OCI-LY1 (cell line): ENCODE results near the gene VOPP1.

ENCODE experiments used
- H2AFZ ChIP-seq: fragments of 200-600 bp; sonication (generic), shearing (Covaris generic); 2 replicates; pipeline ENCODE4 v1.6.0; 2014; ENCODE audit warnings: antibody characterized with exemption, mild to moderate bottlenecking, low read length
- H3F3A ChIP-seq: fragments of 200-600 bp; sonication (generic), shearing (Covaris generic); 2 replicates; pipeline ENCODE4 v1.6.0; 2014; ENCODE audit warnings: mild to moderate bottlenecking, antibody characterized with exemption, low read length, moderate library complexity; ENCODE audit not compliant: insufficient read depth
- H3K27ac ChIP-seq: fragments of 200-600 bp; sonication (generic); 2 replicates; pipeline ENCODE4 v1.5.1; 2014; ENCODE audit warnings: low read length, mixed run types, mild to moderate bottlenecking, low read depth; ENCODE audit not compliant: poor library complexity, severe bottlenecking
- H3K27me3 ChIP-seq: fragments of 200-600 bp; sonication (generic); 2 replicates; pipeline ENCODE4 v1.6.0; 2014; ENCODE audit warnings: antibody characterized with exemption, mild to moderate bottlenecking, low read length, moderate library complexity; ENCODE audit not compliant: insufficient read depth
- H3K36me3 ChIP-seq: fragments of 200-600 bp; sonication (generic); 2 replicates; pipeline ENCODE4 v1.6.1; 2014; ENCODE audit warnings: mild to moderate bottlenecking, antibody characterized with exemption, low read length, moderate library complexity, mixed read lengths; ENCODE audit not compliant: insufficient read depth
- H3K4me1 ChIP-seq: fragments of 200-600 bp; sonication (generic); 2 replicates; pipeline ENCODE4 v1.5.1; 2014; ENCODE audit warnings: mild to moderate bottlenecking, low read length, moderate library complexity; ENCODE audit not compliant: insufficient read depth, severe bottlenecking
- H3K4me2 ChIP-seq: fragments of 200-600 bp; sonication (generic), shearing (Covaris generic); 2 replicates; pipeline ENCODE4 v1.6.1; 2014; ENCODE audit warnings: low read length
- H3K4me3 ChIP-seq: fragments of 200-600 bp; sonication (generic); 2 replicates; pipeline ENCODE4 v1.5.1; 2014; ENCODE audit warnings: low read length, low read depth, mild to moderate bottlenecking, mixed read lengths; ENCODE audit not compliant: poor library complexity, severe bottlenecking
- H3K79me2 ChIP-seq: fragments of 200-600 bp; shearing (Covaris generic); 2 replicates; pipeline ENCODE4 v1.6.1; 2016; ENCODE audit warnings: mixed run types, low read length, mixed read lengths; ENCODE audit not compliant: insufficient read depth
- H3K9ac ChIP-seq: fragments of 200-600 bp; sonication (generic), shearing (Covaris generic); 2 replicates; pipeline ENCODE4 v1.6.1; 2014; ENCODE audit warnings: mild to moderate bottlenecking, low read length, mixed read lengths
- H3K9me2 ChIP-seq: fragments of 200-600 bp; sonication (generic), shearing (Covaris generic); 2 replicates; pipeline ENCODE4 v1.6.1; 2014; ENCODE audit warnings: low read depth, mild to moderate bottlenecking, low read length, mixed read lengths
- H3K9me3 ChIP-seq: fragments of 200-600 bp; shearing (Covaris generic); 2 replicates; pipeline ENCODE4 v1.6.1; 2014; ENCODE audit warnings: low read length, mixed read lengths
- H4K20me1 ChIP-seq: fragments of 200-600 bp; sonication (generic), shearing (Covaris generic); 2 replicates; pipeline ENCODE4 v1.6.0; 2016; ENCODE audit warnings: mild to moderate bottlenecking, low read length; ENCODE audit not compliant: insufficient read depth
- CTCF ChIP-seq: fragments of 200-600 bp; sonication (generic), shearing (Covaris generic); IDR thresholded peaks from 2 replicates; pipeline ENCODE4 v1.5.1; 2017; ENCODE audit warnings: mild to moderate bottlenecking, antibody characterized with exemption, low read length, moderate library complexity, mixed read lengths
- EZH2 ChIP-seq: fragments of 200-600 bp; sonication (generic), shearing (Covaris generic); IDR thresholded peaks from 2 replicates; pipeline ENCODE4 v1.8.0; 2017; ENCODE audit warnings: borderline replicate concordance, mixed run types, mild to moderate bottlenecking, antibody characterized with exemption, low read length, moderate library complexity, mixed read lengths

VOPP1 gene

GRCh38 chr7:55439627-55440026, 132.7 kb downstream of the VOPP1 start:
- H3K4me2 ChIP-seq, result no peak overlapping the region
- TF ChIP-seq CTCF (no peak), EZH2 (no peak)

GRCh38 chr7:55438757-55439525, 133.4 kb downstream of the VOPP1 start:
- Histone ChIP-seq H2AFZ (no peak overlapping the region), H3K79me2 (no peaks in the 10 kb centered on the region), H4K20me1 (no peaks in the 10 kb centered on the region), H3K4me3 (no peak overlapping the region), H3K9me3 (no peaks in the 10 kb centered on the region), H3K27ac (no peak overlapping the region), H3K27me3 (no peaks in the 10 kb centered on the region), H3K4me2 (no peak overlapping the region), H3F3A (no peaks in the 10 kb centered on the region), H3K9ac (no peak overlapping the region), H3K4me1 (no peaks in the 10 kb centered on the region), H3K9me2 (no peaks in the 10 kb centered on the region), H3K36me3 (no peaks in the 10 kb centered on the region)
- no peak for TF ChIP-seq EZH2
- no peak for TF ChIP-seq CTCF

More at GRCh38 chr7:55439627-55440026, 132.7 kb downstream of the VOPP1 start:
- H3K9me2 ChIP-seq, result no peaks in the 10 kb centered on the region
- H3K9me3 ChIP-seq, result no peaks in the 10 kb centered on the region
- no peaks in the 10 kb centered on the region for H3F3A ChIP-seq
- no peaks in the 10 kb centered on the region for H3K79me2 ChIP-seq
- H3K9ac ChIP-seq, result no peak overlapping the region
- H3K4me3 ChIP-seq, result no peak overlapping the region
- no peaks in the 10 kb centered on the region for H3K27me3 ChIP-seq
- H2AFZ ChIP-seq, result no peak overlapping the region
- H3K4me1 ChIP-seq, result no peaks in the 10 kb centered on the region
- no peaks in the 10 kb centered on the region for H4K20me1 ChIP-seq
- no peak overlapping the region for H3K27ac ChIP-seq
- no peaks in the 10 kb centered on the region for H3K36me3 ChIP-seq

GRCh38 chr7:55438085-55438756, 134.1 kb downstream of the VOPP1 start:
- no peak overlapping the region for H3K27ac ChIP-seq
- no peak overlapping the region for H3K4me2 ChIP-seq
- no peaks in the 10 kb centered on the region for H3K27me3 ChIP-seq
- no peaks in the 10 kb centered on the region for H3K79me2 ChIP-seq
- no peak overlapping the region for H3K9ac ChIP-seq
- H3F3A ChIP-seq, result no peaks in the 10 kb centered on the region
- no peaks in the 10 kb centered on the region for H4K20me1 ChIP-seq
- no peak for TF ChIP-seq CTCF
- no peak for TF ChIP-seq EZH2
- no peaks in the 10 kb centered on the region for H3K9me2 ChIP-seq
- H3K9me3 ChIP-seq, result no peaks in the 10 kb centered on the region
- H2AFZ ChIP-seq, result no peak overlapping the region
- peaks cover 3% of the 10 kb centered on the region for H3K4me1 ChIP-seq
- no peak overlapping the region for H3K4me3 ChIP-seq
- H3K36me3 ChIP-seq, result no peaks in the 10 kb centered on the region
